Stomach (tissue), 9 donors: ENCODE data around the gene GAD1. TPM values are rescaled to one million over a fixed set of nuclear protein-coding genes. Genes with fewer than 3 reads are reported as not detected.

Source experiments
- DNase-seq, 2 donors: peaks; one replicate each; pipeline versions ENCODE4 v3.0.0 to v3.0.0-alpha.2; 2013 to 2019
- H3K27ac ChIP-seq, 5 donors: fragments of 200-600 bp in 4 of 5; sonication (generic) in 4 of 5; one replicate each; pipeline ENCODE4 v1.5.1; 2013 to 2019; ENCODE audit warnings: mild to moderate bottlenecking in 1 of 5, moderate library complexity in 1 of 5
- H3K27me3 ChIP-seq, 3 donors: fragments of 200-600 bp; sonication (generic); one replicate each; pipeline ENCODE4 v1.5.1; 2017 to 2019; ENCODE audit warnings: mixed run types in 1 of 3
- H3K36me3 ChIP-seq, 4 donors: fragments of 200-600 bp; sonication (generic); 1 replicate in 3 of 4; 2 replicates in 1 of 4; pipeline ENCODE4 v1.5.1; 2016 to 2019
- H3K4me1 ChIP-seq, 4 donors: fragments of 200-600 bp; sonication (generic); one replicate each; pipeline ENCODE4 v1.5.1; 2016 to 2019
- H3K4me3 ChIP-seq, 4 donors: fragments of 200-600 bp; sonication (generic) in 3 of 4; one replicate each; pipeline ENCODE4 v1.5.1; 2016 to 2019; ENCODE audit warnings: mild to moderate bottlenecking in 1 of 4
- H3K9me3 ChIP-seq, 4 donors: fragments of 200-600 bp; sonication (generic); one replicate each; pipeline ENCODE4 v1.5.1; 2016 to 2019
- CTCF ChIP-seq, 7 experiments: fragments of 450-650 bp in 4 of 7; fragments of 200-600 bp in 3 of 7; sonication (generic) in 3 of 7; IDR thresholded peaks; one replicate each; pipeline ENCODE4 v1.5.1; 2016 to 2019; ENCODE audit warnings: antibody characterized with exemption in 7 of 7, control low read depth in 2 of 7, mild to moderate bottlenecking in 1 of 7
- EP300 ChIP-seq: sonication (generic); formaldehyde crosslinking; IDR thresholded peaks from one replicate; pipeline ENCODE4 v1.6.1; 2017; ENCODE audit warnings: antibody characterized with exemption
- POLR2A ChIP-seq, 4 donors: fragments of 450-650 bp; IDR thresholded peaks; one replicate each; pipeline ENCODE4 v1.6.1; 2016; ENCODE audit warnings: antibody characterized with exemption in 4 of 4, control low read depth in 2 of 4, mild to moderate bottlenecking in 1 of 4, moderate library complexity in 1 of 4
- POLR2AphosphoS5 ChIP-seq, 3 donors: sonication (generic); formaldehyde crosslinking; IDR thresholded peaks; one replicate each; pipeline ENCODE4 v1.6.1; 2016; ENCODE audit warnings: antibody characterized with exemption in 3 of 3
- WGBS, 5 donors: extraction: QIAGEN DNeasy Blood & Tissue Kit in 3 of 5; methylation state at CpG; one replicate each; pipeline versions ENCODE4 v1.1.5 to v1.1.7; 2013 to 2018; 5-methylcytosine and 5-hydroxymethylcytosine counted together
- intact Hi-C: fragments of 100-400 bp; cut with DNase I; formaldehyde crosslinking; loops from one replicate; pipeline ENCODE4 v1.15.1; 2023; ENCODE audit warnings: low total_unique reads
- polyA plus RNA-seq, 3 donors: library from polyadenylated mRNA; stranded (reverse); fragments of 200-250 nt; gene quantifications; one replicate each; pipeline ENCODE4 v1.2.3, GENCODE V29; 2013
- total RNA-seq, 5 donors: library from RNA; depleted of rRNA; stranded (reverse); fragments of >200 nt; gene quantifications; one replicate each; pipeline versions ENCODE4 v1.1.0 to v1.2.3, GENCODE V29; 2014 to 2016
- donor health status: healthy with polysubstance abuse.
- donor health status: Bipolar disorder and iron deficiency.
- donor health status: healthy.

The GAD1 gene
- total and polyA plus RNA-seq, 8 donors, result 0.38 to 2.4 (median 0.81) TPM; not detected in 5

DNA sequence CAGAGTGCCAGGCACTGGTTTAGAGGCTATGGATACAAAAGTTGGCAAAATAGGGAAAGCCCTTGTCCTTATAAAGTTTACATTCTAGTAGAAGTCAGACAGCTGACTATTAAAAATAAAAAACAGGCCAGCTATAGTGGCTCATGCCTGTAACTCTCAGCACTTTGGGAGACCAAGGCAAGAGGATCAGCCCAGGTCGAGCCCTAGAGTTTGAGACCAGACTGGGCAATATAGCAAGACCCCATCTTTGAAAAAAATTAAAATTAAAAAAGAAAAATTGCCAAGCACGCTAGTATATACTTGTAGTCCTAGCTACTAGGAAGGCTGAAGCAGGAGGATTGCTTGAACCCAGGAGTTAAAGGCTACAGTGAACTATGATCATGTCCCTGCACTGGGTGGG is 34.0 kb upstream of the GAD1 start:
- WGBS, 5 donors, result 83 to 88% (median 85%) methylated on average over 2 of the region's 2 CpGs
- no peaks in the 10 kb centered on the region for H3K27me3 ChIP-seq
- intact Hi-C loops, result no loop called here

GRCh38 chr2:170783549-170783948 is 33.1 kb upstream of the GAD1 start:
- Histone ChIP-seq H3K36me3 (no peaks in the 10 kb centered on the region), H3K27me3 (no peaks in the 10 kb centered on the region), H3K4me3 (no peak overlapping the region), H3K27ac (no peak overlapping the region), H3K4me1 (no peaks in the 10 kb centered on the region), H3K9me3 (no peaks in the 10 kb centered on the region)
- intact Hi-C loops, result no loop called here
- TF ChIP-seq CTCF (IDR thresholded peaks at IDR 0.05) (no peak), POLR2A (IDR thresholded peaks at IDR 0.05) (no peak), POLR2AphosphoS5 (IDR thresholded peaks at IDR 0.05) (no peak), EP300 (no peak)
- DNase-seq, result no peak
- WGBS, 5 donors, result 90 to 100% (median 100%) methylated on average over 1 of the region's 1 CpG

More for the DNA sequence above, 34.0 kb upstream of the GAD1 start:
- H3K4me1 ChIP-seq, result no peaks in the 10 kb centered on the region
- H3K4me3 ChIP-seq, result no peak overlapping the region
- no peak for DNase-seq
- no peak overlapping the region for H3K27ac ChIP-seq
- no peaks in the 10 kb centered on the region for H3K9me3 ChIP-seq
- no peak for TF ChIP-seq POLR2A (IDR thresholded peaks at IDR 0.05)
- no peak for TF ChIP-seq EP300
- TF ChIP-seq POLR2AphosphoS5 (IDR thresholded peaks at IDR 0.05), result no peak
- TF ChIP-seq CTCF (IDR thresholded peaks at IDR 0.05), result no peak
- no peaks in the 10 kb centered on the region for H3K36me3 ChIP-seq

DNA sequence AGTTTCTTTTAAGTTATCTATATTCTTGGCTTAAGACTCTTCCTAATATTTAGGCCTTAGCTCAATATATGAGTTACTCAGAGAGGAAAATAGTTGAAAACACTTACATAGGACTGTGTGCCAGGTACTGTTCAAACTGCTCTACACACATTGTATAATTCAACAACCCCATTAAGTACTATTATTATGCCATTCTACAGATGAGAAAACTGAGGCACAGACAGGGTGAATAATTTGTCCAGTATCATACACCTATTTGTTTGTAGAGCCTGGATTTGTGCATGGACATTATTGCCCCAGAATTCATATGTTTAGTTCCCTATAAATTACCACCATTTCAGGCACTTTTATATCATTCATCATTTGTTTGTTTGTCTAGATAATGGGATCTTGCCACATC is 17.7 kb upstream of the GAD1 start:
- Histone ChIP-seq H3K27ac (no peak overlapping the region), H3K4me3 (no peak overlapping the region), H3K9me3 (no peaks in the 10 kb centered on the region), H3K4me1 (no peaks in the 10 kb centered on the region), H3K36me3 (no peaks in the 10 kb centered on the region), H3K27me3 (no peaks in the 10 kb centered on the region)
- TF ChIP-seq POLR2A (IDR thresholded peaks at IDR 0.05) (no peak), CTCF (IDR thresholded peaks at IDR 0.05) (no peak), EP300 (no peak), POLR2AphosphoS5 (IDR thresholded peaks at IDR 0.05) (no peak)
- intact Hi-C loops, result no loop called here
- no peak for DNase-seq

- WGBS, 5 donors, result 89 to 98% (median 96%) methylated on average over 2 of the region's 2 CpGs
- TF ChIP-seq CTCF (IDR thresholded peaks at IDR 0.05), result no peak
- no peak for TF ChIP-seq POLR2A (IDR thresholded peaks at IDR 0.05)
- TF ChIP-seq POLR2AphosphoS5 (IDR thresholded peaks at IDR 0.05), result no peak
- TF ChIP-seq EP300, result no peak
- no peaks in the 10 kb centered on the region for H3K4me1 ChIP-seq
- DNase-seq, result no peak
- H3K27me3 ChIP-seq, result peaks cover 0 to 14% (median 0%) of the 10 kb centered on the region in 3 donors
- no peaks in the 10 kb centered on the region for H3K9me3 ChIP-seq
- no peaks in the 10 kb centered on the region for H3K36me3 ChIP-seq
- intact Hi-C loops, result no loop called here
- H3K27ac ChIP-seq, result no peak overlapping the region
- H3K4me3 ChIP-seq, result no peak overlapping the region
These were observed 10.1 kb upstream of the GAD1 start for GRCh38 chr2:170806548-170806947.
